Upper lobe of left lung (tissue), 6 donors: ENCODE results near the gene GCAT. TPM values are rescaled to one million over a fixed set of nuclear protein-coding genes. Genes with fewer than 3 reads are reported as not detected.

Experiments
- ATAC-seq, 2 donors: fragments of 200-7000 bp; cut with Tn5 transposase; one replicate each; pipeline ENCODE4 v1.9.1; 2022; ENCODE audit warnings: mild to moderate bottlenecking in 2 of 2, moderate library complexity in 2 of 2; ENCODE audit not compliant: low FRiP score in 2 of 2
- DNase-seq, 2 donors: peaks; one replicate each; pipeline ENCODE4 v3.0.0-alpha.2; 2019 to 2020
- H3K27ac ChIP-seq, 4 donors: fragments of 200-600 bp; sonication (generic); one replicate each; pipeline ENCODE4 v1.5.1; 2016 to 2019
- H3K27me3 ChIP-seq, 4 donors: fragments of 200-600 bp; sonication (generic); one replicate each; pipeline ENCODE4 v1.5.1; 2017 to 2019
- H3K36me3 ChIP-seq, 4 donors: fragments of 200-600 bp; sonication (generic); one replicate each; pipeline ENCODE4 v1.5.1; 2016 to 2019
- H3K4me1 ChIP-seq, 4 donors: fragments of 200-600 bp; sonication (generic); one replicate each; pipeline ENCODE4 v1.5.1; 2018 to 2019
- H3K4me3 ChIP-seq, 4 donors: fragments of 200-600 bp; sonication (generic); one replicate each; pipeline ENCODE4 v1.5.1; 2017 to 2019; ENCODE audit warnings: mild to moderate bottlenecking in 2 of 4, moderate library complexity in 1 of 4
- H3K9me3 ChIP-seq, 4 donors: fragments of 200-600 bp; sonication (generic); one replicate each; pipeline ENCODE4 v1.5.1; 2018 to 2019
- CTCF ChIP-seq, 6 experiments: fragments of 450-650 bp in 4 of 6; fragments of 200-600 bp in 2 of 6; sonication (generic) in 2 of 6; IDR thresholded peaks; one replicate each; pipeline ENCODE4 v1.5.1; 2016 to 2019; ENCODE audit warnings: antibody characterized with exemption in 6 of 6
- EP300 ChIP-seq, 4 donors: sonication (generic); formaldehyde crosslinking; IDR thresholded peaks; one replicate each; pipeline ENCODE4 v1.5.1; 2017; ENCODE audit warnings: antibody characterized with exemption in 4 of 4, control low read depth in 2 of 4
- POLR2A ChIP-seq, 4 donors: fragments of 450-650 bp; IDR thresholded peaks; one replicate each; pipeline ENCODE4 v1.5.1; 2016 to 2017; ENCODE audit warnings: antibody characterized with exemption in 4 of 4, mild to moderate bottlenecking in 2 of 4
- POLR2AphosphoS5 ChIP-seq, 2 donors: sonication (generic); formaldehyde crosslinking; IDR thresholded peaks; one replicate each; pipeline ENCODE4 v1.5.1; 2017; ENCODE audit warnings: antibody characterized with exemption in 2 of 2
- WGBS, 2 donors: methylation state at CpG; one replicate each; pipeline ENCODE4 v1.1.5; 2017 to 2018; 5-methylcytosine and 5-hydroxymethylcytosine counted together
- total RNA-seq, 6 donors: library from RNA; depleted of rRNA in 4 of 6; stranded (reverse); fragments of >200 nt in 4 of 6; gene quantifications; one replicate each; pipeline versions ENCODE4 v1.1.0 to v1.2.1, GENCODE V29; 2016 to 2021
- donor health status: DM: no; HTN: no; CAD: no; lungs with moderate emphysema.
- donor health status: DM: no; HTN: yes; CAD: no; lungs with severe emphysema.

Gene GCAT
- total RNA-seq, 6 donors from 2014 or later: 2.7 to 16.7 (median 7.5) TPM

- H3K9me3 ChIP-seq: no peaks in the 10 kb centered on the region
- no peak overlapping the region for H3K4me3 ChIP-seq
- no peak for TF ChIP-seq POLR2AphosphoS5 (IDR thresholded peaks at IDR 0.05)
- no peak for TF ChIP-seq POLR2A (IDR thresholded peaks at IDR 0.05)
- no peak for TF ChIP-seq EP300 (IDR thresholded peaks at IDR 0.05)
- no peak for TF ChIP-seq CTCF (IDR thresholded peaks at IDR 0.05)
- ATAC-seq: no peak
- DNase-seq: no peak
- 71 to 80% methylated on average over 9 to 10 of the region's 10 CpGs for WGBS, 2 donors
- H3K36me3 ChIP-seq: peaks cover 21 to 100% (median 69%) of the 10 kb centered on the region in 4 donors
- H3K4me1 ChIP-seq: peaks cover 0 to 9% (median 1%) of the 10 kb centered on the region in 4 donors
- H3K27ac ChIP-seq: no peak overlapping the region
- no peaks in the 10 kb centered on the region for H3K27me3 ChIP-seq
These were observed 45.3 kb upstream of the GCAT start for GRCh38 chr22:37762389-37762836.

DNA sequence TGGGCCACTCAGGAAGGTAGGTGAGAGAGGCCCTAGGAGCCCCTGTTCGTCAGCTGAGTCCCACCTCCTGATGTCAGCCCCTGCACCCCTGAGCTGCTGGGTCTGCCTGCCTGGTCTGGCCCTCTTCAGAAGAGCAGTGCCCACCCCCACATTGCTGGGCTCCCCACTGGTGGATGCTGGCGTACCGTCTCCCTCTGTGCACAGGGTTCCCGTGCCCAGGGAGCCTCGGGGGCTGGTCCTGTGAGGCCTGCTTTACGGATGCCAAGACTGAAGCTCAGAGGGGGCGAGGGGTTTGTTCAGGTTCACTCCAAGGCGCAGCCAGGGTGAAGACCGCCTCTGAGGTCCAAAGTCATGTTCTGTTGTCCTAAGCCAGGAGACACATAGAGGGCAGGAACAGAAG, 44.7 kb upstream of the GCAT start:
- Histone ChIP-seq H3K27me3 (no peaks in the 10 kb centered on the region), H3K4me1 (peaks cover 0 to 8% (median 1%) of the 10 kb centered on the region in 4 donors), H3K27ac (no peak overlapping the region), H3K36me3 (peaks cover 20 to 100% (median 67%) of the 10 kb centered on the region in 4 donors), H3K4me3 (no peak overlapping the region), H3K9me3 (no peaks in the 10 kb centered on the region)
- DNase-seq: no peak
- TF ChIP-seq POLR2A (IDR thresholded peaks at IDR 0.05) (no peak), EP300 (IDR thresholded peaks at IDR 0.05) (no peak), CTCF (IDR thresholded peaks at IDR 0.05) (no peak), POLR2AphosphoS5 (IDR thresholded peaks at IDR 0.05) (no peak)
- 96% methylated on average over 9 of the region's 9 CpGs; no CpG with 5 or more reads in 1 of the 2 donors for WGBS, 2 donors
- no peak for ATAC-seq

DNA sequence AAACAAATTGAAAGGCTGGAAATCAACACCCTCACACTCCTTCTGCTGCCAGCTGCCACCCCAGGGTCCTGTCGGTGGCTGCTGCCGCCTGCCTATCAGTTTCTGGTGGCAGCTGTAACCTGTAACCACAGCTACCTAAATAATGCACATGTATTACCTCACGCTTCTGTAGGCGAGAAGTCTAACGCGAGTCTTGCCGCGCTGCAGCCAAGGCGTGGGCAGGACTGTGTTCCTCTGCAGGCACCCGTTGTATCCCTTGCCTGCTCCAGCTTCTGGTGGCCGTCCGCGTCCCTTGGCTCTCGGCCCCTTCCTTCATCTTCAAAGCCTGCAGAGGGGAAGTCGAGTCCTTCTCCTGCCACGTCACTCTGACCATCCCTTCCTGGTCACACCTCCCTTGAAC, 44.1 kb upstream of the GCAT start:
- Histone ChIP-seq H3K4me3 (no peak overlapping the region), H3K27ac (no peak overlapping the region), H3K36me3 (peaks cover 16 to 100% (median 66%) of the 10 kb centered on the region in 4 donors), H3K27me3 (no peaks in the 10 kb centered on the region), H3K4me1 (peaks cover 0 to 4% (median under 1%) of the 10 kb centered on the region in 4 donors), H3K9me3 (no peaks in the 10 kb centered on the region)
- ATAC-seq (no peak), DNase-seq (peak in 1 of 2 donors; percentile 52)
- TF ChIP-seq EP300 (IDR thresholded peaks at IDR 0.05): no peak
- no peak for TF ChIP-seq POLR2AphosphoS5 (IDR thresholded peaks at IDR 0.05)
- no peak for TF ChIP-seq CTCF (IDR thresholded peaks at IDR 0.05)
- 92 to 95% methylated on average over 16 of the region's 16 CpGs for WGBS, 2 donors

DNA sequence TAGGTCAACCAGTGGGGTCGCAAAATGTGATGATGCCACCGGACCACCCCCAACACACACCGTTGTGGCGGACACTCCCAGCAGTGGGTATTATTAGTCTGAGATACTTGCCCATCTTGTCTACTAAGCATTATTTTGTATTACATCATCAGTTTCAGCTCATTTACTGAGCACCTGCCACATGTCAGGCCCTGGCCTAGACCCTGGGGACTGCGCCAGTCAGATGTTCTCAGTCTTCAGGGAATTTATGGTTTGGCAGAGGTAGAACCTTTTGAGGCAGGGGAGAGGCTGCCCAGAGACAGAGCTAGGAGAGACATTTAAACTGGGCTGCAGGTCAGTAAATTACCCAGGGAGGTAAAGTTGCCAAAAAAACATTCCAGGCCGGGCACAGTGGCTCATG, 43.1 kb upstream of the GCAT start:
- Histone ChIP-seq H3K27me3 (no peaks in the 10 kb centered on the region), H3K27ac (no peak overlapping the region), H3K36me3 (peaks cover 18 to 100% (median 66%) of the 10 kb centered on the region in 4 donors), H3K4me1 (no peaks in the 10 kb centered on the region), H3K4me3 (no peak overlapping the region), H3K9me3 (no peaks in the 10 kb centered on the region)
- no peak for ATAC-seq
- DNase-seq: no peak
- 91 to 92% methylated on average over 6 of the region's 6 CpGs for WGBS, 2 donors
- no peak for TF ChIP-seq EP300 (IDR thresholded peaks at IDR 0.05)
- no peak for TF ChIP-seq POLR2A (IDR thresholded peaks at IDR 0.05)
- TF ChIP-seq CTCF (IDR thresholded peaks at IDR 0.05): no peak
- TF ChIP-seq POLR2AphosphoS5 (IDR thresholded peaks at IDR 0.05): no peak

DNA sequence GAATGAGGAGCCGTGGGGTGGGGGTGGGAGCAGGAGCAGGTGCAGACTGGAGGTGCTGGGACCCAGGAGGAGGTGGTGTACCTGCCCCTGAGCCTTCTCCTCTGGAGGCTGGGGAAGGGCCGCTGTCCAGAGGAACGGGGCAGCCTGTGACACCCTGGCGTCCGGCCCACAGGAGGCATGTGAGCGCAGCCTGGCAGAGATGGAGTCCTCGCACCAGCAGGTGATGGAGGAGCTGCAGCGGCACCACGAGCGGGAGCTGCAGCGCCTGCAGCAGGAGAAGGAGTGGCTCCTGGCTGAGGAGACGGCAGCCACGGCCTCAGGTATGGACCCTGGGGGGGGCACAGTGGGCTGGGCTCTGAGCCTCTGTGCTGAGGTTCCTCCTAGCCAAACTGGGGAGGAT, 42.2 kb upstream of the GCAT start:
- peaks cover 12 to 100% (median 65%) of the 10 kb centered on the region in 4 donors for H3K36me3 ChIP-seq
- WGBS, 2 donors: 92 to 93% methylated on average over 12 to 13 of the region's 13 CpGs
- H3K27me3 ChIP-seq: no peaks in the 10 kb centered on the region
- no peak overlapping the region for H3K27ac ChIP-seq
- DNase-seq (no peak), ATAC-seq (no peak)
- no peaks in the 10 kb centered on the region for H3K4me1 ChIP-seq
- H3K4me3 ChIP-seq: no peak overlapping the region
- no peak for TF ChIP-seq POLR2A (IDR thresholded peaks at IDR 0.05)
- TF ChIP-seq POLR2AphosphoS5 (IDR thresholded peaks at IDR 0.05): no peak
- TF ChIP-seq CTCF (IDR thresholded peaks at IDR 0.05): no peak
- H3K9me3 ChIP-seq: no peaks in the 10 kb centered on the region
